HFFc6 (cell line): ENCODE data around the gene AKIP1. TPM values are rescaled to one million over a fixed set of nuclear protein-coding genes. Genes with fewer than 3 reads are reported as not detected.
A peak's percentile ranks its signal among the peaks of the same experiment; 100 is the strongest.

Source experiments
- DNase-seq: peaks from one replicate; pipeline ENCODE4 v3.0.0-alpha.2; 2018
- H3K27ac Mint-ChIP-seq: 2 replicates; pipeline ENCODE4 v1.8.0; 2020; ENCODE audit warnings: mild to moderate bottlenecking, mixed read lengths
- H3K27me3 Mint-ChIP-seq: 2 replicates; pipeline ENCODE4 v1.8.0; 2021; ENCODE audit warnings: mild to moderate bottlenecking, moderate library complexity, mixed read lengths; ENCODE audit not compliant: insufficient read depth
- H3K36me3 Mint-ChIP-seq: 2 replicates; pipeline ENCODE4 v1.8.0; 2021; ENCODE audit warnings: low read depth, mixed read lengths
- H3K4me1 Mint-ChIP-seq: 2 replicates; pipeline ENCODE4 v1.8.0; 2020; ENCODE audit warnings: low read depth, mixed read lengths
- H3K4me3 Mint-ChIP-seq: 2 replicates; pipeline ENCODE4 v1.8.0; 2020; ENCODE audit warnings: mild to moderate bottlenecking, moderate library complexity, mixed read lengths
- H3K9me3 Mint-ChIP-seq: 2 replicates; pipeline ENCODE4 v1.8.0; 2020; ENCODE audit warnings: mild to moderate bottlenecking, mixed read lengths
- total RNA-seq, 6 experiments: library from RNA; stranded (reverse); fragmentation: NEBNext Ultra II Directional; extraction: Animal tissue kit (Norgen Biotek cat#: 25700); gene quantifications; 2 replicates in 1 of 6; 3 replicates in 5 of 6; pipeline ENCODE4 v1.2.3, GENCODE V29; 2021
- TF ChIP-seq, protein P1 (sequence below): fragments of 200-600 bp; sonication (generic); IDR thresholded peaks from 2 replicates; pipeline ENCODE4 v1.5.0; 2021; ENCODE audit warnings: antibody characterized with exemption, mild to moderate bottlenecking

AKIP1 gene
- total RNA-seq, 6 experiments from 2014 or later, result 39.9 to 47.3 (median 42.5) TPM

- TF ChIP-seq, protein P1, sequence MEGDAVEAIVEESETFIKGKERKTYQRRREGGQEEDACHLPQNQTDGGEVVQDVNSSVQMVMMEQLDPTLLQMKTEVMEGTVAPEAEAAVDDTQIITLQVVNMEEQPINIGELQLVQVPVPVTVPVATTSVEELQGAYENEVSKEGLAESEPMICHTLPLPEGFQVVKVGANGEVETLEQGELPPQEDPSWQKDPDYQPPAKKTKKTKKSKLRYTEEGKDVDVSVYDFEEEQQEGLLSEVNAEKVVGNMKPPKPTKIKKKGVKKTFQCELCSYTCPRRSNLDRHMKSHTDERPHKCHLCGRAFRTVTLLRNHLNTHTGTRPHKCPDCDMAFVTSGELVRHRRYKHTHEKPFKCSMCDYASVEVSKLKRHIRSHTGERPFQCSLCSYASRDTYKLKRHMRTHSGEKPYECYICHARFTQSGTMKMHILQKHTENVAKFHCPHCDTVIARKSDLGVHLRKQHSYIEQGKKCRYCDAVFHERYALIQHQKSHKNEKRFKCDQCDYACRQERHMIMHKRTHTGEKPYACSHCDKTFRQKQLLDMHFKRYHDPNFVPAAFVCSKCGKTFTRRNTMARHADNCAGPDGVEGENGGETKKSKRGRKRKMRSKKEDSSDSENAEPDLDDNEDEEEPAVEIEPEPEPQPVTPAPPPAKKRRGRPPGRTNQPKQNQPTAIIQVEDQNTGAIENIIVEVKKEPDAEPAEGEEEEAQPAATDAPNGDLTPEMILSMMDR, result no peak
- Mint-ChIP-seq H3K27me3 (peaks cover 3% of the 10 kb centered on the region; the same call in 1 of the 2 replicates), H3K9me3 (no peaks in the 10 kb centered on the region), H3K36me3 (0 out of 2 replicates have a peak, but pooled peaks cover 6% of the 10 kb centered on the region), H3K27ac (peak overlapping the region; percentile 92), H3K4me3 (peak overlapping the region; percentile 99), H3K4me1 (peaks cover 45% of the 10 kb centered on the region)
- DNase-seq, result peak; percentile 56
These were observed 52.8 kb downstream of the AKIP1 start for GRCh38 chr11:8963569-8964323.

GRCh38 chr11:8964324-8965320 lies 53.6 kb downstream of the AKIP1 start, which contains the start of gene TMEM9B:
TMEM9B (minus strand) TSS chr11:8964442; CDS start chr11:8964313, 129 bp downstream.
- Mint-ChIP-seq H3K9me3 (no peaks in the 10 kb centered on the region), H3K4me1 (peaks cover 36% of the 10 kb centered on the region)

GRCh38 chr11:8967184-8967583 lies 56.2 kb downstream of the AKIP1 start:
- no peaks in the 10 kb centered on the region for H3K9me3 Mint-ChIP-seq
- 0 out of 2 replicates have a peak, but pooled peaks cover 6% of the 10 kb centered on the region for H3K36me3 Mint-ChIP-seq
- DNase-seq, result no peak
- TF ChIP-seq, protein P1, result no peak
- no peak overlapping the region for H3K27ac Mint-ChIP-seq
- no peak overlapping the region for H3K4me3 Mint-ChIP-seq
- peaks cover 3% of the 10 kb centered on the region; the same call in 1 of the 2 replicates for H3K27me3 Mint-ChIP-seq
- H3K4me1 Mint-ChIP-seq, result peaks cover 20% of the 10 kb centered on the region

More at GRCh38 chr11:8964324-8965320, 53.6 kb downstream of the AKIP1 start, which contains the start of gene TMEM9B:
- H3K4me3 Mint-ChIP-seq, result peak within 1 kb of the TSS; percentile 99
- H3K27me3 Mint-ChIP-seq, result peaks cover 3% of the 10 kb centered on the region; the same call in 1 of the 2 replicates
- peak within 1 kb of the TSS; percentile 92 for H3K27ac Mint-ChIP-seq
- 0 out of 2 replicates have a peak, but pooled peaks cover 6% of the 10 kb centered on the region for H3K36me3 Mint-ChIP-seq
- TF ChIP-seq, protein P1, result no peak
- peak; percentile 82 for DNase-seq

Other genes with a start within 250 kb of the AKIP1 start
- gene TRIM66, start 228.5 kb upstream of the AKIP1 start, total RNA-seq, result 1 to 10 TPM; 4.5 to 6.9 (median 5.6) TPM
- gene RPL27A, start 228.4 kb upstream of the AKIP1 start, total RNA-seq, result 1,000 to 10,000 TPM in 4 of 6 experiments, 100 to 1,000 TPM in 2; 973 to 1,209 (median 1,069) TPM
- not detected for gene C11orf16, start 21.8 kb downstream of the AKIP1 start, total RNA-seq
- not detected for gene ASCL3, start 31.8 kb downstream of the AKIP1 start, total RNA-seq
- 10 to 100 TPM; 50.0 to 66.0 (median 59.7) TPM for gene TMEM9B, start 53.3 kb downstream of the AKIP1 start, total RNA-seq
- 10 to 100 TPM in 4 of 6 experiments, 1 to 10 TPM in 2; 7.8 to 18.6 (median 16.2) TPM for gene NRIP3, start 92.8 kb downstream of the AKIP1 start, total RNA-seq
- 1 to 10 TPM in 1 of 6 experiments, under 1 TPM in 5; 0.31 to 1.1 (median 0.80) TPM for gene SCUBE2, start 180.4 kb downstream of the AKIP1 start, total RNA-seq